Glutamatergic neuron (in vitro differentiated cells): Measurements from ENCODE around the gene CD84. TPM values are rescaled to one million over a fixed set of nuclear protein-coding genes. Genes with fewer than 3 reads are reported as not detected.

ENCODE experiments used
- DNase-seq: peaks from one replicate; pipeline ENCODE4 v3.0.0; 2022
- H3K27ac Mint-ChIP-seq: one replicate; pipeline ENCODE4 v1.8.0; 2020; ENCODE audit warnings: mild to moderate bottlenecking, mixed read lengths, inconsistent platforms; ENCODE audit not compliant: unreplicated experiment
- H3K27me3 Mint-ChIP-seq: one replicate; pipeline ENCODE4 v1.8.0; 2020; ENCODE audit warnings: mild to moderate bottlenecking, moderate library complexity, mixed read lengths, inconsistent platforms; ENCODE audit not compliant: unreplicated experiment
- H3K36me3 Mint-ChIP-seq: one replicate; pipeline ENCODE4 v1.8.0; 2020; ENCODE audit warnings: mild to moderate bottlenecking, mixed read lengths, inconsistent platforms; ENCODE audit not compliant: unreplicated experiment
- H3K4me1 Mint-ChIP-seq: one replicate; pipeline ENCODE4 v1.8.0; 2020; ENCODE audit warnings: mild to moderate bottlenecking, low read depth, mixed read lengths, inconsistent platforms; ENCODE audit not compliant: unreplicated experiment
- H3K4me3 Mint-ChIP-seq: one replicate; pipeline ENCODE4 v1.8.0; 2020; ENCODE audit warnings: mild to moderate bottlenecking, mixed read lengths, inconsistent platforms; ENCODE audit not compliant: unreplicated experiment
- H3K9me3 Mint-ChIP-seq: one replicate; pipeline ENCODE4 v1.8.0; 2020; ENCODE audit warnings: mild to moderate bottlenecking, moderate library complexity, mixed read lengths, inconsistent platforms; ENCODE audit not compliant: unreplicated experiment
- CTCF ChIP-seq: fragments of 200-600 bp; sonication (generic); IDR thresholded peaks from one replicate; pipeline ENCODE4 v1.5.0; 2021; ENCODE audit not compliant: partially characterized antibody, unreplicated experiment
- total RNA-seq: library from RNA; stranded (reverse); fragmentation: NEBNext Ultra II Directional; extraction: Animal tissue kit (Norgen Biotek cat#: 25700); gene quantifications from one replicate; pipeline ENCODE4 v1.2.1, GENCODE V29; 2021; ENCODE audit not compliant: unreplicated experiment

Gene CD84
- total RNA-seq, 1 donor from 2014 or later = not detected

- no peak for TF ChIP-seq CTCF
- Mint-ChIP-seq H3K4me1 (no peaks in the 10 kb centered on the region), H3K4me3 (no peak overlapping the region), H3K36me3 (no peaks in the 10 kb centered on the region), H3K9me3 (peaks cover 4% of the 10 kb centered on the region), H3K27ac (no peak overlapping the region), H3K27me3 (no peaks in the 10 kb centered on the region)
- DNase-seq = no peak
Observed at GRCh38 chr1:160558660-160559380, 20.5 kb downstream of the CD84 start.

GRCh38 chr1:160553778-160554177 is 25.5 kb downstream of the CD84 start:
- Mint-ChIP-seq H3K4me3 (no peak overlapping the region), H3K4me1 (peaks cover 4% of the 10 kb centered on the region), H3K9me3 (peaks cover 3% of the 10 kb centered on the region), H3K27me3 (no peaks in the 10 kb centered on the region), H3K36me3 (no peaks in the 10 kb centered on the region), H3K27ac (no peak overlapping the region)
- TF ChIP-seq CTCF = no peak
- DNase-seq = no peak

- Mint-ChIP-seq H3K4me1 (peaks cover 15% of the 10 kb centered on the region), H3K36me3 (no peaks in the 10 kb centered on the region), H3K27ac (no peak overlapping the region), H3K27me3 (no peaks in the 10 kb centered on the region), H3K9me3 (peaks cover 3% of the 10 kb centered on the region), H3K4me3 (no peak overlapping the region)
- TF ChIP-seq CTCF = no peak
- DNase-seq = no peak
Observed at GRCh38 chr1:160552425-160552824, 26.9 kb downstream of the CD84 start.

DNA sequence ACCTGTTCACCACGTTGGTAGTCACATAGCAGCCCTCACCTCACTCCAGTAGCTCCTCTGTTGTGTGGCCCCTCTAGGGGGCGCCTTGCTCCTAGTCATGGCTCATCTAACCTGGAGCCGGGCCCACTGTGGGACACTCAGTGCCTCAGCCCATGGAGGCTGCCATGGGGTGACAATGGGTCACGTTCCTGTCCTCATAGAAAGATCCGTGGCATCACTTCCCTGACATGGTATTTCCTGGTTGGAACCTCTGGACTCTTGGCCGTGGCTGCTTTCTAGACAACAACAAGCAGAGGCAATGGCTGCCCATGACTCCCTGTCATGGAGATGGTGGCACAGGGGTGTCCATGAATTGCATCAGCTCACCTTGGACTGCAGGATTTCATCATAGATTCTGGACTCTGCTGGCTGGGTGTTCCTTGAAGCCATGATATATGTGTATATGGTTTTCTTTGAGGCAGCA is 28.7 kb downstream of the CD84 start:
- no peaks in the 10 kb centered on the region for H3K36me3 Mint-ChIP-seq
- no peak for TF ChIP-seq CTCF
- H3K4me3 Mint-ChIP-seq = no peak overlapping the region
- peaks cover 21% of the 10 kb centered on the region for H3K4me1 Mint-ChIP-seq
- no peak overlapping the region for H3K27ac Mint-ChIP-seq
- DNase-seq = no peak
- H3K27me3 Mint-ChIP-seq = no peaks in the 10 kb centered on the region
- peaks cover 3% of the 10 kb centered on the region for H3K9me3 Mint-ChIP-seq

GRCh38 chr1:160549665-160550006 is 29.7 kb downstream of the CD84 start:
- DNase-seq = no peak
- no peak overlapping the region for H3K4me3 Mint-ChIP-seq
- no peak for TF ChIP-seq CTCF
- H3K36me3 Mint-ChIP-seq = no peaks in the 10 kb centered on the region
- peaks cover 21% of the 10 kb centered on the region for H3K4me1 Mint-ChIP-seq
- no peaks in the 10 kb centered on the region for H3K27me3 Mint-ChIP-seq
- peak overlapping the region; percentile 33 for H3K27ac Mint-ChIP-seq
- peaks cover 3% of the 10 kb centered on the region for H3K9me3 Mint-ChIP-seq
